HG02938 (cell line): Measurements from ENCODE around the gene MICAL3.

ENCODE experiments used
- ATAC-seq: cut with Tn5 transposase; IDR thresholded peaks from one replicate; pipeline ENCODE4 v1.9.1; 2021; ENCODE audit warnings: mild to moderate bottlenecking, moderate library complexity; ENCODE audit not compliant: unreplicated experiment

The MICAL3 gene

GRCh38 chr22:17741866-17742526, 282.4 kb downstream of the MICAL3 start:
- no peak for ATAC-seq

GRCh38 chr22:17739196-17739975, 285.0 kb downstream of the MICAL3 start:
- ATAC-seq = no peak

- ATAC-seq = no peak
Observed at GRCh38 chr22:17738386-17739128, 285.8 kb downstream of the MICAL3 start.
